Karpas-422 (cell line): Measurements from ENCODE around the gene MAN1C1. TPM values are rescaled to one million over a fixed set of nuclear protein-coding genes. Genes with fewer than 3 reads are reported as not detected.

Source experiments
- DNase-seq: peaks from one replicate; pipeline ENCODE4 v3.0.0-alpha.2; 2015
- H2AFZ ChIP-seq: fragments of 200-600 bp; sonication (generic); 2 replicates; pipeline ENCODE4 v1.6.1; 2014; ENCODE audit warnings: antibody characterized with exemption, low read length, mixed read lengths
- H3K27ac ChIP-seq: fragments of 200-600 bp; sonication (generic); 2 replicates; pipeline ENCODE4 v1.5.1; 2014; ENCODE audit warnings: mild to moderate bottlenecking, low read length, moderate library complexity
- H3K27me3 ChIP-seq: fragments of 200-600 bp; sonication (generic); 2 replicates; pipeline ENCODE4 v1.6.1; 2014; ENCODE audit warnings: low read length, mixed read lengths
- H3K36me3 ChIP-seq: fragments of 200-600 bp; sonication (generic); 2 replicates; pipeline ENCODE4 v1.6.1; 2014; ENCODE audit warnings: low read length, mixed read lengths; ENCODE audit not compliant: insufficient read depth
- H3K4me1 ChIP-seq: fragments of 200-600 bp; sonication (generic); 2 replicates; pipeline ENCODE4 v1.6.1; 2014; ENCODE audit warnings: mild to moderate bottlenecking, low read length, mixed read lengths
- H3K4me2 ChIP-seq: fragments of 200-600 bp; sonication (generic); 2 replicates; pipeline ENCODE4 v1.6.1; 2014; ENCODE audit warnings: low read length, low read depth, mild to moderate bottlenecking; ENCODE audit not compliant: poor library complexity, severe bottlenecking
- H3K4me3 ChIP-seq: fragments of 200-600 bp; sonication (generic); 2 replicates; pipeline ENCODE4 v1.5.1; 2014; ENCODE audit warnings: mild to moderate bottlenecking, antibody characterized with exemption, low read length, mixed read lengths
- H3K79me2 ChIP-seq: fragments of 200-600 bp; sonication (generic); 2 replicates; pipeline ENCODE4 v1.6.1; 2014; ENCODE audit warnings: mild to moderate bottlenecking, low read length, mixed read lengths
- H3K9ac ChIP-seq: fragments of 200-600 bp; sonication (generic); 2 replicates; pipeline ENCODE4 v1.6.0; 2014; ENCODE audit warnings: low read length
- H3K9me2 ChIP-seq: fragments of 200-600 bp; sonication (generic), shearing (Covaris generic); replicated peaks from 2 replicates; pipeline ENCODE4 v1.6.0; 2014; ENCODE audit warnings: mild to moderate bottlenecking, low read length, moderate library complexity; ENCODE audit not compliant: insufficient read depth
- H3K9me3 ChIP-seq: fragments of 300-700, 200-600 bp; sonication (generic); 2 replicates; pipeline ENCODE4 v1.6.1; 2014; ENCODE audit warnings: low read length, mixed read lengths
- H4K20me1 ChIP-seq: fragments of 200-600 bp; sonication (generic); 2 replicates; pipeline ENCODE4 v1.6.1; 2014; ENCODE audit warnings: mild to moderate bottlenecking, antibody characterized with exemption, low read length, low read depth; ENCODE audit not compliant: insufficient read depth
- total RNA-seq: library from RNA; depleted of rRNA; stranded (reverse); fragments of >200 nt; shearing (Covaris generic); gene quantifications from 2 replicates; pipeline ENCODE4 v1.2.3, GENCODE V29; 2014; ENCODE audit warnings: low replicate concordance

Gene MAN1C1
- total RNA-seq, 1 experiment from 2014 or later = not detected

GRCh38 chr1:25572107-25572506 lies 44.5 kb upstream of the MAN1C1 start:
- H3K27me3 ChIP-seq = no peaks in the 10 kb centered on the region
- no peaks in the 10 kb centered on the region for H3K4me1 ChIP-seq
- no peaks in the 10 kb centered on the region for H3K79me2 ChIP-seq
- H2AFZ ChIP-seq = no peak overlapping the region
- H3K9me2 ChIP-seq = no peaks in the 10 kb centered on the region
- no peak overlapping the region for H3K4me3 ChIP-seq
- no peaks in the 10 kb centered on the region for H3K36me3 ChIP-seq
- H3K4me2 ChIP-seq = no peak overlapping the region
- no peak overlapping the region for H3K9ac ChIP-seq
- no peak for DNase-seq
- H4K20me1 ChIP-seq = no peaks in the 10 kb centered on the region
- H3K9me3 ChIP-seq = no peaks in the 10 kb centered on the region
- H3K27ac ChIP-seq = no peak overlapping the region

DNA sequence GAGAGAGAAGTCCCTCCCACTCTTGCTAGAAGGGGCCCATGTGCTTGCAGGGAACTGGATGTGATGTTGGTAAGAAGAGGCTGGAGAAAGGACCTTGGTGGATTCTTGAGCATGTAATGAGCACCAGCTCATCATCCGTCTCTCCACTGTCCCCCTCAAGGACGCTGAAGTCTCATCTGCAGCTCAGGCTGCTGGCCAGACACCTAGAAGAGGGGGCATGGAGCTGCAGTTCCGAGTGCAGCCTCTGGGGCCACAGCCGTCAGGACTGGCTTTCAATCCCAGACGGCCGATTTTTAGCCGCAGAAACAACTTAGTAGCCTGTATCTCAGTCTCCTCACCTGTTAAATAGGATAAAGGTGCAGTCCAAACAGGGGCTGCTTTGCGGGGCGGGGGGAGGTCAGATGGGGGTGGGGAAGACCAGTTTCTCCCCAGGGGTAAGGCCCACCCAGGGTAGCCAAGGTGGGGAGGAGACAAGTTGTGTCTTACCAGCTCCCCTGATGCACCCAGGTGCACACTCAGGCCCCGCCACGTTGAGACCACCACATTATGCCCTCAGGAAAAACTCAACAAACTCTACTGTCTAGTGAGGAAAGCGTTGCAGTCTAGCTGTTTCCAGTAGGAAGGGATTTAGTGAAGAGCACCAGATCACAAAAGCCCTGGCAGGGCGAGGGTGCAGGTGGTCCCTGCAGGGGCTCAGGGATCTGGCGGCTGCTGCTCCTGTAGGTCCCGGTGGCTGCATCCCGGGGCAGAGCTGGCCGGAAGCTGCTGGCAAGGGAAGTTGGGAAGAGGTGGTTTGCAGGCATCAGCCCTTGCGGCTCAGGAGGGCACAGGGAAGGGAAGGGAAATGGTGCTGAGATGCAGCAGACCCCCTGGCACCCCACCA lies 43.6 kb upstream of the MAN1C1 start:
- no peaks in the 10 kb centered on the region for H3K27me3 ChIP-seq
- no peak overlapping the region for H3K4me2 ChIP-seq
- H4K20me1 ChIP-seq = no peaks in the 10 kb centered on the region
- no peaks in the 10 kb centered on the region for H3K4me1 ChIP-seq
- no peaks in the 10 kb centered on the region for H3K79me2 ChIP-seq
- no peak overlapping the region for H3K27ac ChIP-seq
- no peak overlapping the region for H3K4me3 ChIP-seq
- H3K9ac ChIP-seq = no peak overlapping the region
- H2AFZ ChIP-seq = no peak overlapping the region
- DNase-seq = peak; percentile 81
- no peaks in the 10 kb centered on the region for H3K9me2 ChIP-seq
- H3K36me3 ChIP-seq = no peaks in the 10 kb centered on the region
- no peaks in the 10 kb centered on the region for H3K9me3 ChIP-seq

DNA sequence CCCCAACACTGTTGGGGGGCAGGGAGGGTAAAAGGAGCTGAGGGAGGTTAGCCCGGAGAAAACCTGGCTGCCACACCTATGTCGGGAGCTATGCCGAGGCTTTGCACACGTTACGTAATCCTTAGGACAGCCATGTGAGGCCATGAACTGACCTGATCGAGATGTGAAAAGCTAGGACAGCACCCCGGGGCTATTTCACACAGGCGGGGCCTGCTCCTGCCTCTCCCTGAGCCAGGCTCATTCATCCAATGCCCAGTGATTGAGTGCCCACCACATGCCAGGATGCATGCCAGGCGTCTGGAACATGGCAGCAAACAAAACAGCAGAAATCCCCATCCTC lies 43.0 kb upstream of the MAN1C1 start:
- Histone ChIP-seq H3K4me2 (no peak overlapping the region), H3K9me3 (no peaks in the 10 kb centered on the region), H3K27me3 (no peaks in the 10 kb centered on the region), H3K9ac (no peak overlapping the region), H3K79me2 (no peaks in the 10 kb centered on the region), H3K36me3 (no peaks in the 10 kb centered on the region), H2AFZ (no peak overlapping the region), H3K27ac (no peak overlapping the region), H3K9me2 (no peaks in the 10 kb centered on the region), H4K20me1 (no peaks in the 10 kb centered on the region), H3K4me3 (no peak overlapping the region), H3K4me1 (no peaks in the 10 kb centered on the region)
- no peak for DNase-seq

DNA sequence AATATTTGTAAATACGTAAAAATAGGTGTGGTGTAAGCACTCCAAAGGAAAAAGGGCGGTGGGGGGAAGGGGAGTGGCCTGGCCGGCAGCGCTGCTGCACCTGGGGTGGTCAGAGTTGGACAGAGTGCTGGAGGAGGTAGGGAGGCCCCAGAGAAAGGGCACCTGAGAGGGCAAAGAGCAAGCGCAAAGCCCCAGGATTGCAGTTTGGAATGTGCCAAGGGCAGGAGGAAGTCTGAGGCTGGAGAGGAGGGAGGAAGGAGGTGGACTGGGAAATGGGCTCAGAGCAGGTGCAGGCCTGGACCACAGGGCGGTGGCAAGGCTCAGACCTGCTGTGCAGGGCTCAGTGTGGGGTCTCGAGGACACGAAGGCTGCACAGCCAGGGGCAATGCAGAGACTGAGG lies 42.6 kb upstream of the MAN1C1 start:
- no peak overlapping the region for H3K9ac ChIP-seq
- no peak overlapping the region for H3K4me3 ChIP-seq
- H3K79me2 ChIP-seq = no peaks in the 10 kb centered on the region
- DNase-seq = no peak
- H3K36me3 ChIP-seq = no peaks in the 10 kb centered on the region
- H4K20me1 ChIP-seq = no peaks in the 10 kb centered on the region
- no peak overlapping the region for H3K27ac ChIP-seq
- no peaks in the 10 kb centered on the region for H3K9me2 ChIP-seq
- H3K4me1 ChIP-seq = no peaks in the 10 kb centered on the region
- no peaks in the 10 kb centered on the region for H3K9me3 ChIP-seq
- no peak overlapping the region for H3K4me2 ChIP-seq
- H2AFZ ChIP-seq = no peak overlapping the region
- no peaks in the 10 kb centered on the region for H3K27me3 ChIP-seq

DNA sequence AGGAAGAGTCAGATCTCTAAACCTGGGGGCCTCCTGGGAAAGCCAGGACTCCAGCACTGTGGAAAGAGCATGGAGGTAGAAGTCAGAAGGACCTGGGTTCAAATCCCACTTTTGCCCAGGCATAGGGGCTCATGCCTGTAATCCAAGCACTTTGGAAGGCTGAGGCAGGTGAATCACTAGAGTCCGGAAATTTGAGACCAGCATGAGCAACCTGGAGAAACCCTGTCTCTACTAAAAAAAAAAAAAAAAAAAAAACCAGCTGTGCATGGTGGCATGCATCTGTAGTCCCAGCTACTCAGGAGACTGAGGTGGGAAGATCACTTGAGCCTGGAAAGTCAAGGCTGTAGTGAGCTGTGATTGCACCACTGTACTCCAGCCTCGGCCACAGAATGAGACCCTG lies 41.4 kb upstream of the MAN1C1 start:
- no peak for DNase-seq
- Histone ChIP-seq H3K79me2 (no peaks in the 10 kb centered on the region), H3K27ac (no peak overlapping the region), H3K9ac (no peak overlapping the region), H3K27me3 (no peaks in the 10 kb centered on the region), H2AFZ (no peak overlapping the region), H4K20me1 (no peaks in the 10 kb centered on the region), H3K9me2 (no peaks in the 10 kb centered on the region), H3K4me1 (no peaks in the 10 kb centered on the region), H3K9me3 (no peaks in the 10 kb centered on the region), H3K36me3 (no peaks in the 10 kb centered on the region), H3K4me2 (no peak overlapping the region), H3K4me3 (no peak overlapping the region)

DNA sequence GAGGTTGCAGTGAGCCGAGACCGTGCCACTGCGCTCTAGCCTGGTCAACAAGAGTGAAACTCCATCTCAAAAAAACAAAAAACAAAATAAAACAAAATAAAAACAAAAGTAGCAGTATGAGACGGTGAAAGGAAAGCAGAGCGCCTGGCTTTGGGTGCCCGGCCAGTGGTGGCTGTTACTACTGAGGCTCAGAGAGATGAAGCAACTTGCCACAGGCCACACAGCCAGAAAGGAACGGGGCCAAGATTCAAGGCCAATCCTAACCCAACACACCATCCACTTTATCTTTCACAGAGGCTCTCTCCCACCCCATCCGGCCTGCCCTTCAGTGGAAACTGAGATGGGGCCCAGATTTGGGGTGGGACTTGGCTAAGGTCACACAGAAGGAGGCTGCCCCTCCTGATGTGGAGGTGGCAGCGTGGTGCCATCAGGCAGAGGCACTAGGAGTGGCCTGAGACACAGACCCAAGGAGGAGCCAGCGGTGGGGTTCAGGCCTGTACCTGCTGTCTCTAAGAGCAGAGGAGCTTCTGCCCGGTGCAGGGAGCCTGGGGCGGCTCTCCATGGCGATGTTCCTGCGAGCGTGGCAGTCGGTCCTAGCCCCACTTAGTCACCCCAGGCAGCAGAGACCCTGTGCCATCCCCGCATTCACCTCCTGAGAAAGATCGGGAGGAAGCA lies 40.0 kb upstream of the MAN1C1 start:
- Histone ChIP-seq H3K27me3 (no peaks in the 10 kb centered on the region), H3K4me1 (no peaks in the 10 kb centered on the region), H4K20me1 (no peaks in the 10 kb centered on the region), H3K9me3 (no peaks in the 10 kb centered on the region), H3K79me2 (no peaks in the 10 kb centered on the region), H3K4me2 (no peak overlapping the region), H3K9ac (no peak overlapping the region), H3K4me3 (no peak overlapping the region), H3K9me2 (no peaks in the 10 kb centered on the region), H2AFZ (no peak overlapping the region), H3K27ac (no peak overlapping the region), H3K36me3 (no peaks in the 10 kb centered on the region)
- no peak for DNase-seq

- H3K4me3 ChIP-seq = no peak overlapping the region
- DNase-seq = no peak
- no peak overlapping the region for H3K27ac ChIP-seq
- no peaks in the 10 kb centered on the region for H3K79me2 ChIP-seq
- no peaks in the 10 kb centered on the region for H3K9me2 ChIP-seq
- no peak overlapping the region for H3K4me2 ChIP-seq
- no peak overlapping the region for H3K9ac ChIP-seq
- H3K27me3 ChIP-seq = no peaks in the 10 kb centered on the region
- H2AFZ ChIP-seq = no peak overlapping the region
- H3K36me3 ChIP-seq = no peaks in the 10 kb centered on the region
- H4K20me1 ChIP-seq = no peaks in the 10 kb centered on the region
- no peaks in the 10 kb centered on the region for H3K4me1 ChIP-seq
- no peaks in the 10 kb centered on the region for H3K9me3 ChIP-seq
These were observed 39.3 kb upstream of the MAN1C1 start for GRCh38 chr1:25577134-25577920.
